Measurements from ENCODE around the gene NKX6-2.
"Not testable (repeated sequence)": the region's sequence is repeated elsewhere in the genome, so short reads cannot be mapped to it uniquely, and the experiment has no call there.

NKX6-2 gene

DNA sequence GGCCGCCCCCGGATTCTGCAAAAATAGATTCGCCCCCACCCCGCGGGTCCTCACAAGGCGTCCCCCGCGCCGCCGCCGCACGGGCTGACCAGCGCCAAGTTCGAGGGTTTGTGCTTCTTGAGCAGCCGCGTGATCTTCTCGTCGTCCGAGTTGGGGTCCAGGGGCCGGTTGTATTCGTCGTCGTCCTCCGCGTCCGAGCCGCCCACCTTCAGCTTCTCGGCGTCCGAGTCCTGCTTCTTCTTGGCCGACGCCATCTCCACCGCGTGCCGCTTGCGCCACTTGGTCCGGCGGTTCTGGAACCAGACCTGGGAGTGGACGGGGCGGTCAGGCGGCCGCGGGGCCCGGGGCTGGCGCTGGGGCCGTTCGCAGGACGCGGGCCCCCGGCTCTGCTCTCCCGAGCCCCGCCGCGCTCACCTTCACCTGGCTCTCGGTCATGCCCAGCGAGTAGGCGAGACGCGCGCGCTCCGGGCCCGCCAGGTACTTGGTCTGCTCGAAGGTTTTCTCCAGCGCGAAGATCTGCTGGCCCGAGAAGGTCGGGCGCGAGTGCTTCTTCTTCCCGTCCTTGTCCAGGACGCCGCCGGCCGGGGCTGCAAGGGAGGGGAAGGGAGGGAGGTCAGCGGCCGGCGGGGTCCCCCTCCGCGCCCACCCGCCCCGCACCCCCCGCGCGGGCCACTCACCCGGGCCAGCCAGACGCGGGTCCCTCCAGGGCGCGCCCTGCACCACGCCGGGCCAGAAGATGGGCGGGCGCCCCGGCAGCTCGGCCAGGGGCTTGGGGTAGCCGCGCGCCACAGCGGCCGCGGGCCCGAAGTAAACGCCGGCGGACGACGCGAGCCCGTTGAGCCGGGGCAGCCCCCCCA lies 853 bp downstream of the NKX6-2 start:
- H3K4me1 Mint-ChIP-seq, result peaks cover 0 to 8% of the 10 kb centered on the region in 2 donors
- H3K36me3 Mint-ChIP-seq, result peaks cover 25 to 31% of the 10 kb centered on the region in 2 donors
- DNase-seq, result no peak
- ATAC-seq (replicated peaks), result no peak
- peaks cover 10 to 31% of the 10 kb centered on the region in 2 donors for H3K27me3 Mint-ChIP-seq
- H3K4me3 Mint-ChIP-seq, result peak overlapping the region in 1 of 2 donors; percentile 8
- H3K27ac Mint-ChIP-seq, result no peak overlapping the region
- no peaks in the 10 kb centered on the region for H3K9me3 Mint-ChIP-seq

DNA sequence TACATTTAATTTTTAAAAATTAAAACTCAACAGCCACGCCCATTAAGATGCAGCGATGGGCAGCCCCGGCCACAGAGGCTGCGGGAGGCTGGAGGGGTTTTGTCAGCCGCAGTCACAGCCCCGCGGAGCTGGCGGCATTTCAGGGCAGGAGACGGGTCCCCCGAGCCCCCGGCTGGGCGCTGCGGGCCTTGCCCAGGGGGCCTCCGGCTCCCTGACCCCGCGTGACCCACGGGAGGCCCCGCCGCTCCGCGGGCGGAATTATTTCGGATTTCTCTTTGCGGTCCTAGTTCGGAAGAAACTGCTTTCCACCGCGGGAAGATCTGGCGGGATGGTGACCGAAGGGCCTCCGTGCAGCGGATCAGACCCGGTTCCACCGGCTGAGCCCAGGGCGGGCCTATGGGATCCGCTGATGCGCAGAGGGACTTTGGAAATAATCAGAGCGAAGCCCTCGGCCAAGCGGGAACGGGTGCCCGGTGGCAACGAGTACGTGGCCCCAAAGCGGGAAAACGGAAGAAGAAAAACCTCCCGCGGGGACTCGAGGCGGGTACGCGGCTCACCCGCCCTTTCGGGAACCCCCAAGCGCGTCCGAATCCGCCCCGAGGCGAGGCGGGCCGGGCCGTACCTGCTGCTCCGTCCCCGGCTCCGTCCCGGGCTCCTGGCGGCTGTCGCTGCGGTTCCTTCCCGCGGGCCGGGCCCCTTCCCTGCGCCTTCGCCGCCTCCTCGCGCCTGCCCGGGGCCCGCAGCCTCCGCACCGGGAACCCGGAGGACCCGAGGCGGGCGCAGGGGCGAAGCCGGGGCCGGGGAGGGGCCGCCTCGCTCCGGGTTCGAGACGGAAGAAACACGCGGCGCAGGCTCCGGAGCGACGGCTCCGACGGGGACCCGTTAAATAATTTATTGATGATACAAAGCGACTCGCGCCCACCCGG lies 1.7 kb downstream of the NKX6-2 start:
- Mint-ChIP-seq H3K27me3 (peaks cover 4 to 22% of the 10 kb centered on the region in 2 donors), H3K4me1 (peaks cover 0 to 8% of the 10 kb centered on the region in 2 donors), H3K9me3 (no peaks in the 10 kb centered on the region), H3K4me3 (peak overlapping the region; percentile 13 to 69), H3K27ac (peak overlapping the region; percentile 90), H3K36me3 (peaks cover 30 to 38% of the 10 kb centered on the region in 2 donors)
- no peak for DNase-seq
- ATAC-seq (replicated peaks), result peak in 1 of 2 donors; percentile 22

- H3K4me1 Mint-ChIP-seq, result peaks cover 0 to 5% of the 10 kb centered on the region in 2 donors
- H3K27ac Mint-ChIP-seq, result peak overlapping the region; percentile 5
- peaks cover 4 to 13% of the 10 kb centered on the region in 2 donors for H3K27me3 Mint-ChIP-seq
- ATAC-seq (replicated peaks) (no peak), DNase-seq (no peak)
- no peak overlapping the region for H3K4me3 Mint-ChIP-seq
- peaks cover 39 to 45% of the 10 kb centered on the region in 2 donors for H3K36me3 Mint-ChIP-seq
- H3K9me3 Mint-ChIP-seq, result no peaks in the 10 kb centered on the region
These were observed 2.6 kb downstream of the NKX6-2 start for GRCh38 chr10:132783165-132783939.

DNA sequence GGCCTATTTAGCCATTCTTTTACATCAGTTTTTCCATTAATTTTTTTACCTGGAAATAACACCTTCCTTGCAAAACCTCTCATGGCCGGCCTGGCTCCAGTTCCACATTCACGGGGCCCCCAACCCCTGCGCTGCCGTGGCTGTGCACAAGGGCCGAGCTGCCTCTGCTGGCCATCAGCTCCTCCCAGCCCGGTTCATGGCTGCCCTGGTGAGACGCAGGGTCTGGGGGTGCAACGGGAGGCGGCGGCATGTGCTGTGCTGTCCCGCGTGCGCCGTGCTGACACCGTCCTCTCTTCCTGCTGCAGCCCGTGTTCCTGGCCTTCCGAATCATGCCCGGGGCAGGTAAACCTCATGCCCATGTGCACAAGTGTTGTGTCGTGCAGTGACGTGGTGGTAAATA lies 4.4 kb downstream of the NKX6-2 start:
- DNase-seq (no peak), ATAC-seq (replicated peaks) (no peak)
- Mint-ChIP-seq H3K4me3 (no peak overlapping the region), H3K36me3 (peaks cover 48 to 59% of the 10 kb centered on the region in 2 donors), H3K9me3 (no peaks in the 10 kb centered on the region), H3K27ac (no peak overlapping the region), H3K4me1 (no peaks in the 10 kb centered on the region), H3K27me3 (peaks cover 4 to 9% of the 10 kb centered on the region in 2 donors)

GRCh38 chr10:132780356-132780755 lies 5.6 kb downstream of the NKX6-2 start:
- Mint-ChIP-seq H3K4me1 (no peaks in the 10 kb centered on the region), H3K27ac (no peak overlapping the region), H3K27me3 (peaks cover 4 to 9% of the 10 kb centered on the region in 2 donors), H3K4me3 (no peak overlapping the region), H3K9me3 (no peaks in the 10 kb centered on the region), H3K36me3 (peaks cover 56 to 64% of the 10 kb centered on the region in 2 donors)
- ATAC-seq (replicated peaks) (no peak), DNase-seq (no peak)

DNA sequence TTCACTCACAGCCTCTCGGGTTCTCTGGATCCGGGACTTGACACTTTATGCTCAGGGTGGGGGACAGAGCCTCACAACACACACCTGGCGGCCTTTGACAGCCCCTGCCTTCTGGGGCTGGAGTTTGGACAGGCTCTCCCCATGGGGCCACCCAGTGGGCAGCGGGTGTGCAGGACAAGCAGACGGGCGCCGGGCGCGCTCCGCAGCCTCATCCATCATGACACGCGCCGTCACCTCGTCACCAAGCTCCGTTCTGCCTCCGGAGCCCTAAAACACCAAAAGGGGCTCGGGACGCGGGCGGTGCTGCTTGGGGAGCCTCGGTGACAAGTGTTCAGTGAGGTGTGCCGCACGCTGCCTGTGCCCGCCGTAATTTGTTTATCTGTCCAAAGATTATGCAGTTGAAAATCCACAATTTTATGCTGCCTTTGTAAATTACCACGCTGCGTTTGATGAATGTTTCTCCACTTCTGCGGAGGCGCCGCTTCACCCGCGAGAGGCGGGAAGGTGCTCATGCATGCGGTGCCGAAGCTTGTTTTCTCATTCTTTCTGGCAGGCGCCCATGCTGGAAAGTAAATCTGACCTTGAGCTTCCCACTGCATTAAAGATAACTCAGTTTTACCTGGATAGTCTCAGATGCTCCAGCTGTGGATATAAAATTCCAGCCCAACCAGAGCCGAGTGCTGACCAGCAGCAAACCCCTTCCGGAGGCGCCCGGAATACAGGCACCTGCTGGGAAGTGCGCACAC lies 6.2 kb downstream of the NKX6-2 start:
- H3K4me1 Mint-ChIP-seq, result no peaks in the 10 kb centered on the region
- no peaks in the 10 kb centered on the region for H3K9me3 Mint-ChIP-seq
- DNase-seq (no peak), ATAC-seq (replicated peaks) (no peak)
- H3K36me3 Mint-ChIP-seq, result peaks cover 56 to 64% of the 10 kb centered on the region in 2 donors
- H3K4me3 Mint-ChIP-seq, result no peak overlapping the region
- no peak overlapping the region for H3K27ac Mint-ChIP-seq
- peaks cover 4 to 9% of the 10 kb centered on the region in 2 donors for H3K27me3 Mint-ChIP-seq

DNA sequence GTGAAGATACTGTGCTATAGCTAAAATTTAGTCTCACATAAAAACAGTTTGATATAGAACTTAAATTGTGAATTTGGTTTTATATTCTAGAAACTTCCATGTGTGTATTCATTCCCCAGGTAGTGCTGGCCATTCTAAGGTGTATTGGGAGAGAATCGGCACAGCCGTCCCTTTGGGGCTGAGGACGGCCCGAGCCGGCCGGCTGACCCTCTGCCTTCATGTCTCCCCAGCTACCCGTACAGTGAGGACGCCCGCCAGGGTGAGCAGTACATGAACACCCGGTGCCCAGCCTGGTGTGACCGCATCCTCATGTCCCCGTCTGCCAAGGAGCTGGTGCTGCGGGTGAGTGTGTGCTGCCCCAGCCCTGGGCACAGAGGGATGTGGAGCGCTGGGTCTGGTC lies 8.5 kb downstream of the NKX6-2 start:
- Mint-ChIP-seq H3K9me3 (no peaks in the 10 kb centered on the region), H3K4me3 (no peak overlapping the region), H3K4me1 (no peaks in the 10 kb centered on the region), H3K36me3 (peaks cover 54 to 57% of the 10 kb centered on the region in 2 donors), H3K27me3 (no peaks in the 10 kb centered on the region), H3K27ac (no peak overlapping the region)
- ATAC-seq (replicated peaks) (no peak), DNase-seq (no peak)

DNA sequence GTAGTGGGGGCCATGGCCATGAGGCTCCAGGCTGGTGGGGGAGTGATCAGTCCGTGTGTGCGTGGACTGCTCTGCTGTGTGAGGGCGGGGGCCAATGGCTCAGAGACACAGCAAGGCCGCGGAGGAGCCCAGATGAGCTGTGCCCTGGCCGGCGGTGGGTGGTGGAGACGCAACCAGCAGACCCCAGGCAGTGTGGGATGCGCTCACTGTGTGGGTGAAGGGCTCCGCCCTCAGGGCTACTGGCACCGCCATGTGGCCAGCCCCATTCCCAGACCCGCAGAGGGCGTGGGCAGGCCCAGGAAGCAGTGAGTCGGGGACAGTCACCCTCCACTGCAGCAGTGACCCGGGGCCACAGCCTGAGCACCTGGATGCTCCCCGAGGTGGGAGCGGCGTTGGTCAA lies 9.1 kb downstream of the NKX6-2 start:
- ATAC-seq (replicated peaks), result no peak
- no peak for DNase-seq
- peaks cover 50 to 52% of the 10 kb centered on the region in 2 donors for H3K36me3 Mint-ChIP-seq
- no peaks in the 10 kb centered on the region for H3K27me3 Mint-ChIP-seq
- H3K4me1 Mint-ChIP-seq, result no peaks in the 10 kb centered on the region
- H3K27ac Mint-ChIP-seq, result no peak overlapping the region
- H3K9me3 Mint-ChIP-seq, result no peaks in the 10 kb centered on the region
- H3K4me3 Mint-ChIP-seq, result no peak overlapping the region

DNA sequence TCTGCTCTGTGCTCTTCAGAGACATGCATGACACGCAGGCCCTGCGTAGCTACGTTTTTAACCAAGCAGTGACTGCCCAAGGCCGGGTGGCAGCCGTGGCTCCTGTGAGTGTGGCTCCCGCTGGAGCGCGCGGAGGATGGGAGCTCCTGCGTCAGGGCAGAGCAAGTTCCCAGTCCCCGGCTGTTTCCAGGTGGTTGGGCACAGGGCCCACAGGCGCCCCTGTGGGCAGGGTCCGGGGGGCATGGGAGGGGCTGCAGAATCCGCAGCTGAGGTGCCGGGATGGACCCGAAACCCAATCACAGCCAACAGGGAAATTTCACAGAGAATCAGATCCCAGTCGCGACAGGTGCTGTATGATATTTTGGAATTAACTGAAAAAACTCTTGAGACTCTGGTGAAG lies 9.8 kb downstream of the NKX6-2 start:
- H3K4me1 Mint-ChIP-seq, result no peaks in the 10 kb centered on the region

GRCh38 chr10:132774902-132775863 lies 10.8 kb downstream of the NKX6-2 start:
- Mint-ChIP-seq H3K27ac (no peak overlapping the region), H3K4me3 (no peak overlapping the region), H3K4me1 (no peaks in the 10 kb centered on the region), H3K27me3 (no peaks in the 10 kb centered on the region), H3K36me3 (peaks cover 38 to 43% of the 10 kb centered on the region in 2 donors), H3K9me3 (no peaks in the 10 kb centered on the region)
- ATAC-seq (replicated peaks) (no peak), DNase-seq (no peak)

More for the DNA sequence above, 9.8 kb downstream of the NKX6-2 start:
- ATAC-seq (replicated peaks), result no peak
- Mint-ChIP-seq H3K4me3 (no peak overlapping the region), H3K9me3 (no peaks in the 10 kb centered on the region), H3K27me3 (no peaks in the 10 kb centered on the region), H3K27ac (no peak overlapping the region), H3K36me3 (peaks cover 43 to 45% of the 10 kb centered on the region in 2 donors)
- no peak for DNase-seq

DNA sequence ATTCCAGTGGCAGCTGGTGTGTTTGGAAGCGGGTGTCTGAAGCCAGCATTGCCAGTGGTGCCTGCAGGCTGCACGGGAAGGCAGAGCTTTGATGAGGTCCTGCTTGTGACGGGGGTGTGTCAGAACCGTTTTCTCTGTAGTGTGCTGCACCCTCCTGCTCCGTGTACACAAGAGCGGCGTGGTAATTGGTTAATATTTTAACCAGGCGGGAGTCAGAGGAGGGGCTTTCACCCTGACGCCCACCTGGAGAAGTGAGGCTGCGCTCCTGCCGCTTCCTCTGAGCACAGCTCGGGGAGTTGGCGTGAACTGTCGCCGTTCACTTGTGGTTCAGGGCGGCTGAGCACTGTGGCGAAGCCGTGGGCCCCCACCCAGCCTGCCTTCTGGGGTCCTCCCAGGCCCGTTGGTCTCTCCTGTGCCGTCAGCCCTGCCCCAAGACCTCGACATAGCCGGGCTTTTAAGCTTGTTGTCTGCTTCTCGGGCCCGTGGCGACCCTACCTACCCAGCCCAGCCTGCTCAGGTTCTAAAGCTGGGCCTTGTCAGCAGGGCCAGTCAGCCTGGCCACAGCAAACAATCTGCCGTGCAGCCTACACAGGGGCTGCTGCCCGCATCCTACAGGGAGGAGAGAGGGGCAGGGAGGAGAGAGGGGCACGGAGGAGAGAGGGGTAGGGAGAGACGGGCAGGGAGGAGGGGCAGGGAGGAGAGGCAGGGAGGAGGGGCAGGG lies 11.6 kb downstream of the NKX6-2 start:
- no peaks in the 10 kb centered on the region for H3K4me1 Mint-ChIP-seq
- DNase-seq, result no peak
- H3K27ac Mint-ChIP-seq, result no peak overlapping the region
- no peak for ATAC-seq (replicated peaks)
- no peak overlapping the region for H3K4me3 Mint-ChIP-seq
- no peaks in the 10 kb centered on the region for H3K27me3 Mint-ChIP-seq
- peaks cover 32 to 41% of the 10 kb centered on the region in 2 donors for H3K36me3 Mint-ChIP-seq
- no peaks in the 10 kb centered on the region for H3K9me3 Mint-ChIP-seq

DNA sequence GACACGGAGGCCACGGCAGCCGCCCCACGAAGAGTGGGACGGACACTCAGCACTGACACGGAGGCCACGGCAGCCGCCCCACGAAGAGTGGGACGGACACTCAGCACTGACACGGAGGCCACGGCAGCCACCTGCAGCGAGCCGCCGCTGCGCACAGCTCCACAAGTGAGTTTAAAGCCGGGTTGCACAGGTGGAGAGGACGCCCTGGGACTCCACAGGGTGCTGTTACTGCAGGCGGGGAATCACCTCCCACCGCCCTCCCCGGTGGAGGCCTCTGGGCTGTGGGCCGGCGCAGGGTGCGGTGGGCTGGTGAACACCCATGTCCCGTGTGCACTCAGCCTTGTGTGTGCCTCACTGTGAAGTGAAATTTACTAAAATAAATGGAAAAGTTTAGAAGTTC lies 13.1 kb downstream of the NKX6-2 start:
- not testable (repeated sequence) for H3K9me3 Mint-ChIP-seq; DNase-seq; H3K27me3 Mint-ChIP-seq; H3K4me1 Mint-ChIP-seq; H3K4me3 Mint-ChIP-seq; ATAC-seq (replicated peaks)
- Mint-ChIP-seq H3K36me3 (peaks cover 35 to 43% of the 10 kb centered on the region in 2 donors), H3K27ac (peak overlapping the region; percentile 47)
